ENCODE data around the gene COL4A3.
"Not testable (repeated sequence)": the region's sequence is repeated elsewhere in the genome, so short reads cannot be mapped to it uniquely, and the experiment has no call there.

The COL4A3 gene

GRCh38 chr2:227160164-227160563 is 4.3 kb upstream of the COL4A3 start:
- no peak for DNase-seq (ENCODE audit: low read depth)

- DNase-seq (ENCODE audit: low read depth) = no peak
Measured at GRCh38 chr2:227161947-227162346, 2.5 kb upstream of the COL4A3 start.

GRCh38 chr2:227163485-227163997 is 883 bp upstream of the COL4A3 start:
- no peak for DNase-seq (ENCODE audit: low read depth)

- DNase-seq (ENCODE audit: low read depth) = no peak
Measured at GRCh38 chr2:227164763-227165291, 403 bp downstream of the COL4A3 start.

- DNase-seq (ENCODE audit: low read depth) = not testable (repeated sequence)
Measured at GRCh38 chr2:227171779-227172178, 7.4 kb downstream of the COL4A3 start.

- no peak for DNase-seq (ENCODE audit: low read depth)
Measured at GRCh38 chr2:227177592-227178336, 13.3 kb downstream of the COL4A3 start.

- no peak for DNase-seq (ENCODE audit: low read depth)
Measured at GRCh38 chr2:227179988-227180685, 15.7 kb downstream of the COL4A3 start.

GRCh38 chr2:227180770-227181169 is 16.3 kb downstream of the COL4A3 start:
- DNase-seq (ENCODE audit: low read depth) = no peak

- no peak for DNase-seq (ENCODE audit: low read depth)
Measured at GRCh38 chr2:227182765-227183164, 18.3 kb downstream of the COL4A3 start.

- no peak for DNase-seq (ENCODE audit: low read depth)
Measured at GRCh38 chr2:227183657-227184367, 19.4 kb downstream of the COL4A3 start.

GRCh38 chr2:227185615-227186232 is 21.3 kb downstream of the COL4A3 start:
- DNase-seq (ENCODE audit: low read depth) = no peak

GRCh38 chr2:227186751-227187150 is 22.3 kb downstream of the COL4A3 start:
- no peak for DNase-seq (ENCODE audit: low read depth)

GRCh38 chr2:227188292-227188691 is 23.9 kb downstream of the COL4A3 start:
- peak; percentile 2 for DNase-seq (ENCODE audit: low read depth)

- peak; percentile 53 for DNase-seq (ENCODE audit: low read depth)
Measured at GRCh38 chr2:227191367-227191766, 26.9 kb downstream of the COL4A3 start.

- DNase-seq (ENCODE audit: low read depth) = no peak
Measured at GRCh38 chr2:227192491-227192890, 28.1 kb downstream of the COL4A3 start.

- no peak for DNase-seq (ENCODE audit: low read depth)
Measured at GRCh38 chr2:227194219-227194618, 29.8 kb downstream of the COL4A3 start.

- DNase-seq (ENCODE audit: low read depth) = no peak
Measured at GRCh38 chr2:227198866-227199265, 34.4 kb downstream of the COL4A3 start.

- DNase-seq (ENCODE audit: low read depth) = no peak
Measured at GRCh38 chr2:227201771-227202170, 37.3 kb downstream of the COL4A3 start.

GRCh38 chr2:227204452-227204851 is 40.0 kb downstream of the COL4A3 start:
- no peak for DNase-seq (ENCODE audit: low read depth)

- no peak for DNase-seq (ENCODE audit: low read depth)
Measured at GRCh38 chr2:227205701-227206100, 41.3 kb downstream of the COL4A3 start.

- no peak for DNase-seq (ENCODE audit: low read depth)
Measured at GRCh38 chr2:227206406-227206805, 42.0 kb downstream of the COL4A3 start.

GRCh38 chr2:227207573-227207972 is 43.1 kb downstream of the COL4A3 start:
- no peak for DNase-seq (ENCODE audit: low read depth)

Measured in fibroblast of the conjunctiva (primary cell).